GM21367 (cell line): ENCODE results near the gene NFKB1.
A peak's percentile ranks its signal among the peaks of the same experiment; 100 is the strongest.

Experiments
- ATAC-seq: cut with Tn5 transposase; IDR thresholded peaks from one replicate; pipeline ENCODE4 v1.9.1; 2021; ENCODE audit not compliant: unreplicated experiment

Gene NFKB1

DNA sequence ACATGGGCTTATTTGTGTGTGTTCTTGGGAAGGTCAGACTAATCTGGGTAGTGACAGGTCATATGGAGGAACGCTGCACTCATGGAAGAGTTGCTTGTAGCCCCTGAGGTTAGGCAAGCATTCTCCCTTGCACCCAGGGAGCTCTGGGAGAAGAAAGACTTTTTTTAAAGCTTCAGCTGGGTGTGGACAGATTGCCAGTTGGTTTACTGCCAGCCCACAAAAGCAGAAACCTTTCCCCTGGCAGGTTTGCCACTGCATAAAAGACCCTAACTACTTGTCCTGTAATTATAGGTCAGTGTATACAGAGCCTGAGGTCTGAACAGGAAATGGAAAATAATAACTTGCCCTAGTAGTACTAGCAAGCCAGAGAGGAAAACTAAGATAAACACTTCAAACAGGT, 7.4 kb upstream of the NFKB1 start:
- ATAC-seq: no peak

DNA sequence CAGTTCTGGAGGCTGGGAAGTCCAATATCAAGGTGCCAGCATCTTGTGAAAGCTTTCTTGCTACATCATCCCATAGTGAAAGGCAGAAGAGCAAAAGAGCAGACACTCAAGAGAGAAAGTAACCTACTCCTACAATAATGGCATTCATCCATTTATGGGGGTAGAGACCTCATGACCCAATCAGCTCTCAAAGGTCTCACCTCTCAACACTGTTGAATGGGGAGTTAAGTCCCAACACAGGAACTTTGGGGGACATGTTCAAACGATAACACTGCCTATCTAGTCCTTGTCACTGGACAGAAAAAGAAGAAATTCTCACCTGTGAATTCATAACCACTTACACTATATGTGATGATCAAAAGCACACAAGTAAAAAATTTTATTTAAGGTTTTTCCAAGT, 6.6 kb upstream of the NFKB1 start:
- no peak for ATAC-seq

DNA sequence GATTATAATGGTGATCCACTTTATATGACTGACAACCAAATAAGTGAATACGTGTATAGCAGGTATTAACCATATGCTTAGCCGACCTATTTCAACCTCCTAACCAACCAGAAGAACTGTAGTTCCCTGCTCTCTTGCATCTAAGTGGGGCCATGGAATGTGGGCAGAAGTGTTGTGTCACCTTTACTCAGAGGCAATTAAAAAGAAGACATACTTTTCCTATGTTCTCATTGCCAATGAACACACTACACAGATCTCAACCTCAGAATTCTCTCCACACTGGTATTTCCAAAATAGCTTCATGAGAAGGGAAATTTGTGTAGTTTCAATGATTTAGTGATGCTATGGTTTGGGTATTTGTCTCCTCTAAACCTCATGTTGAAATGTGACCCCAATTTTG, 3.2 kb upstream of the NFKB1 start:
- no peak for ATAC-seq

DNA sequence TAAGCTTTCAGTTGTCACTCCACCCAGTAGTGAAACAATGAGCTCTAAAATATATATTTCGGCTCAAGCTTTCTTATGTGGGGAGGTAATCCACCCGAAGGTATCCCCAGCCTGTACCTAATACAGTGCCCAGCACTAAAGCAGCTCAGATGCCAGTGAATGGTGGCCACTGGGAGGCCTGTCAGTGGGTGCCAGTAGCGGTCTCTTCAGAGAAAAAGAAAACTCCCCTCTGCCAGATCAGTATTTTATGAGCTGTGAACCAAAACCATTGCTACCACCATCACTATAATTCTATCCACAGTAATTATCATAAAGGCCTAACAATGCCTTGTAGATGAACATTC, 835 bp upstream of the NFKB1 start:
- peak; percentile 21 for ATAC-seq

DNA sequence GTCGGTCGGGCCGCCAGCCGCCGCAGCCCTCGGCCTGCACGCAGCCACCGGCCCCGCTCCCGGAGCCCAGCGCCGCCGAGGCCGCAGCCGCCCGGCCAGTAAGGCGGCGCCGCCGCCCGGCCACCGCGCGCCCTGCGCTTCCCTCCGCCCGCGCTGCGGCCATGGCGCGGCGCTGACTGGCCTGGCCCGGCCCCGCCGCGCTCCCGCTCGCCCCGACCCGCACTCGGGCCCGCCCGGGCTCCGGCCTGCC, 213 bp downstream of the NFKB1 start:
- ATAC-seq: peak; percentile 25

DNA sequence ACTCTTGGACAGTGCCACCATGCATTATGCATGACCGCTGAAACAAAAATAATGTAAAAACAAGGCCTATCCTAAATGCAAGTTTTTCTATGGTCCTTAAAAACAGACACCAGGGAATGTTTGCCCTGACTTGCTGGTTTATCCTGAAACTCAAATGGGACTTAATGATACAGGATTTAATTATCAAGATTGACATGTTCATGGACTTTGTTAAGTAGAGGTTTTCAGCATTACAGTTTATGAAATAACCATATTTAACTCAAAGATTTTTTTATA, 1.3 kb downstream of the NFKB1 start:
- no peak for ATAC-seq

DNA sequence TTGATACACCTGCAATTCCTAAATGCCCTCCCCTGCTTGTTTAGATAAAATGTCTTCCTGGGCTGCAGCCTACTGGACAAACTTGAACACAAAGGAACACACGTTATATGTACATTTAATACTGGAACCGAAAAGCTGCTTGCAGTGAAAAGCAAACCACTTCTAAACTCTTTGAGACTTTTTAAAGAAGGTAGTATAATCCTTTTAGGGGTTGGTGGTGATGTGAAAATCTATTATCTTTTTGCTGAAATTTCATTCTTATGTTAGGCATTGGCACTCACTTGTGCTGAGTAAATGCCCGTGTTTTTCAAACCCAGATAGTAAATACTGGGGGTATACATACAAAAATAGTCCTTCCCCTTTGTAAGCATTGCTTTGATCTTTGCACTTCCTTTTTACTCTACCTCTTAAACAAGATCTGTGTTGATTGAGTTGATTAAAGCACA, 2.2 kb downstream of the NFKB1 start:
- ATAC-seq: no peak

DNA sequence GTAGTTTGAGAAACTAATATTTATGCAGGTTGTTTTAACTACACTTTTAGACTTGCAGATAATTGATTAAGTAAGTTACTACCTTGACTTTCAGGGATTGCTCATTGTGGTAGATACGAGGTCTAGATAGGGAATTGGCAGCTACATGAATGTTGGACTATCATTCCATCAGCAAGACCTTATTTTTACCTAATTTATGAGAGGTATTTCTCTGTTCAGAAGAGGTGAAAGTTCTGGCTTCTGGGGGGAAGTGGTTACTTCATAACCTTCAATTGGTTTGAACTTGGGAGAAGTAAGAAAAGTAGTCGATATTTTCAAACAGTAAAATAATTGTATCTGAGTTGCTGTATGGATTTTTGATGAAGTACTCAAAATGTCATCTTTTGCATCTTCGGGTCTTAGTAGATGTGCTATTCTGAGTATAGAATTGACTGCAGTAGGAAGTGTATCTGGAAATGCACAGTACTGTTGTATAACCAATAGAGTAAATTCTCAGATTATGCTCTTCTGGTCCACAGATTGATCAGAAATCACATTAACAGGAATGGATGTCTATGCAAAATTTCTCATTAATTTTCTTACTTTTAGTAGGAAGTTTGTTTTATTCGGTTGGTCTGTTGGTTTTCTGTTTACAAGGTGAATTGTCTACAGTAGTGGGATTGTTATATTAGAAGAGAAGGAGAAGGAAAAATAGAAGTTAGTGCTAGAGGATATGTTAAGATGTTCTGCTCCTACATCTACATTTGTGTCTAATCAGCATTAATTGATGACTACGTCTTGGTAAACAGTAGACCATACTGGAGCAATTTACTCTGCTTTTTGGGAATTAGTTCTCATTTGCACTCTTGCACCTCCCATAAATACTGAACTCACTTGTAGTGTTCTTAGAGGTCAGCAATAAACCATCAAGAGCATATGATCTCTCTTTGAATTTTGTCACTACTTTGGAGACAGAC, 3.0 kb downstream of the NFKB1 start:
- ATAC-seq: no peak

DNA sequence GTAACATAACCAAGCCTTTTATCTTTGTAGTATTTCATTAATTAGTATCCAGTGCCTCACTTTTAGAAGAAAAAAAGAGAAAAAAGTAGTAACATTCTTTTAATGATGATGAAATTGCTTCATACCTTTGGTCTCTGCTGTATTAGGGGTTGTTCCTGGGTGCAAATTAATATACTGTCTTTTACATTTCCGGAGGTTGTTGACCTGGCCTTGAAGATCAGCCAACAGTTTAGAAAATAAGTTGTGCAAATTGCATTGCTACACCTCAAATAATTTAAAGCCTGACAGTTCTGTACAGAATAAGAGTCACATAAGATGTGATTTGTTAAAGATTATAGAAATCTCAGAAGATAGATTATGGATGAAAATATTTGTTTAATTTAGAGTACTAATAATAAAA, 3.8 kb downstream of the NFKB1 start:
- no peak for ATAC-seq

DNA sequence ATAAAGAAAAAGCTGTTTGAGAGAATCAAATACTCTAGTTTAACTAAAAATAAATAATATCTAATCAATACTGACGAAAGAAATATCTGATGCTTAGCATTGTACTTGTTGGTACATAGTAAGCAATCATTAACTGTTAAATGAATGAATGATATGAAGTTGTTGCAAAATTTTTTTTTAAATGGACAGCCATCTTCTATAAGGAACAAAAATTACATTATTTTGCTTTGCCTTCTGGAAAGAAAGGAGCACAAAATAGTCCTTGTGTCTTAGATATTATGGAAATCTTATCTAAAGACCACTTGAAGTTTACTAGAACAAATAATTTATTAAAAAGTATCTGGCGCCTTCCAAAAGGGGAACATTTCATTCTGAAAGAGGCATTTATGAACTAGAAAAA, 4.5 kb downstream of the NFKB1 start:
- no peak for ATAC-seq

DNA sequence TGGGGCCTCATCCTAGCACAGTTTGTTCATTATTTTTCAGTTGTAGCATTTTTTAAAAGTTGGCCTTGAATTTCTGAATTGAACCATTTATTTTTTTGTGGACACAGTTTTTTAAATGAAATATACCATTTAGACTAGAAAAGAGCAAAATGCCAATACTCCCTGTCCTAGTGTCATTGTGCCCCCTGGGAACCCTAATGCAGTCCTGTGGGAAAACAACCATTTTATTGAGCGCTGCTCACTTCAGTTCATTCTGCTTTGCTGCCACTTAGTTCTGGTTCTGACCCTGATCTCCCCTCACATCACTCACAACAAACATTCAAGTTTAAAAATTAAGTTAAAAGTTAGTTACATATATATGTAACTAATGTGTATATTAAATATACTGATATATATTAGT, 5.4 kb downstream of the NFKB1 start:
- no peak for ATAC-seq

DNA sequence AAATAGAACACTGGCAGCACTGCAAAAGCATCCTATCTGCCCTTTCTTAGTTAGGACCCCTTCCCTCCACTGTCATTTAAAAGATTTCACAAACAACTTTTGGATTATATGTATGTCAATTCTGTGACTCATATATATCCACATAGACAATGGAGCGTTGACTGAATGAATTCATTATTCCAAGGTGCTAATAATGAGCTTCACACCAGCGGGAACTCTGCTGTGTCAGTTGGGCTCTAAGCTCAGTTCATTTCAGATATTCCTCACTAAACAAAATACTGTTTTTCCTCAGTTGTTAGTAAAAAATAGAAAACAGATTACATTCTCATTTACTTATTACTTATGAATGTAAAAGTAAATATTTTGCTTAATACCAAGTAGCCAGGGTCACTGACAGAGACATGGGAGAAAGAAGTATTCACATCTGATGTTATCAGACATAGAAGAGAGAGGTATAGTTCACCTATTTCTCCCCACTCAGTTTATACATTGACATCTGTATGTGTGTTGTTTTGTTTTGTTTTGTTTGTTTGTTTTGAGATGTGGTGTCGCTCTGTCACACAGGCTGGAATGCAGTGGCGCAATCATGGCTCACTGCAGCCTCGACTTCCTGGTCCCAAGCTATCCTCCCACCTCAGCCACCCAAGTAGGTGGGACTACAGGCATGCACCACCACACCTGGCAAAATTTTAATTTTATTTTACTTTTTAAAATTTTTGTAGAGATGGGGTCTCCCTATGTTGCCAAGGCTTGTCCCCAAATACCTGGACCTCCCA, 10.9 kb downstream of the NFKB1 start:
- ATAC-seq: no peak

DNA sequence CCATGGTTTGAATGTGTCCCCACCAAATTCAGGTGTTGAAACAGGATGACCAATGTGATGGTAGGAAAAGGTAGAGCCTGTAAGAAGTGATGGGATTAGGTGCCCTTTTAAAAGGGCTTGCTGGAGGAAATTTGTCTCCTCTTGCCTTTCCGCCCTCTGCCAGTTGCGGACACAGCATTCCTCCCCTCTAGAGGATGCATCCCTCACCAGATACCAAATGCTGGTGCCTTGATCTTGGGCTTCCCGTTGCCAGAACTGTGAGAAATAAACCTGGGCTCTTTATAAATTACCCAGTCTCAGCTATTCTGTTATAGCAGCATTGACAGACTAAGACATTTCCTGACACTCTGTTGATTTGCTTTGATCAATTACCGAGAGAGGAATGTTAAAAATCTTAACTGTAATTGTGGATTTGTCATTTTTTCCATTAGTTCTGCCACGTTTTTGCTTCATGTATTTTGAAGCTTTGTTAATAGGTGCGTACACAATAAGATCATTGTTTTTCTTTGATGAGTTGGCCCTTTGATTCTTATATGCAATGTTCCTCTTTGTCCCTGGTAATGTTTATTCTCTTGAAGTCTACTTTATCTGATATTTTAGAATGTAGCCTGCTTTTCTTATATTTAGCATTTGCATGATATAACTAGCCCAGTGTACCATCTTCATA, 13.3 kb downstream of the NFKB1 start:
- no peak for ATAC-seq

DNA sequence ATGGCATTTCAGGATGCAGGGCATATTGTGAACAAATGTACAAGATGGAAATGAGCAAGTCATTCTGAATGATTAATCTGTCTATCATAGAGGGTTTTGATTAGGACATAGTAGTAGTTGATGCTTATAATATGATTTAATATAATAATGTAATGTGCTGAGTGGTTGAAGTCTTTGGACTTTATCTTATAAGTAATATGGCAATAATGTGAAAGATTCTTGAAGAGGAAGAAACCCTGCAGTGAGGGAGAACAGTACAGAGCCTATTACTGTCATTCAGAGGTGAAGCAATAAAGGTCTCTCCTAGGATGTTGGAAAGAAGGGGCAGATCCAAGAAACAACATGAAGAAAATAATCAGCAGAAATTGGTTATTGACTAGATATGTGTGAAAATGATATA, 16.6 kb downstream of the NFKB1 start:
- ATAC-seq: no peak

DNA sequence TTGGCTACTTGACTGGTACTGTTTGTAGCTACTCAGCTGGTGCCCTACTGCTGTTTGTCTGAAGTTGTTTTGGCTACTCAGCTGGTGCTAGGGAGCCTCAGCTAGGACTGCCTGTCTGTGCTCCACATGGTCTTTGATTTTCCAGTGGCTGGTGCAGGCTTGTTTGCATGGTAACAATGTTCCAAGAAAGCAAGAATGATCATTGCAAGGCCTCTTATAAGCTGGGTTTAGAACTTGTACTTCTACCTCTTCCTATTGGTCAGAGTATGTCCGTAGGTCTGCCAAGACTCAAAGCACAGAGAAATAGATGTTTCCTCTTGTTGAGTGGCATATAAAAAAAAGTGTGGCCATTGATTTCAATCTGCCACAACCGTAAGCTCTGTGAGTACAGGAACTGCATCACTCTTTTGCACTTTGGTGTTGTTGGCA, 17.6 kb downstream of the NFKB1 start:
- no peak for ATAC-seq

DNA sequence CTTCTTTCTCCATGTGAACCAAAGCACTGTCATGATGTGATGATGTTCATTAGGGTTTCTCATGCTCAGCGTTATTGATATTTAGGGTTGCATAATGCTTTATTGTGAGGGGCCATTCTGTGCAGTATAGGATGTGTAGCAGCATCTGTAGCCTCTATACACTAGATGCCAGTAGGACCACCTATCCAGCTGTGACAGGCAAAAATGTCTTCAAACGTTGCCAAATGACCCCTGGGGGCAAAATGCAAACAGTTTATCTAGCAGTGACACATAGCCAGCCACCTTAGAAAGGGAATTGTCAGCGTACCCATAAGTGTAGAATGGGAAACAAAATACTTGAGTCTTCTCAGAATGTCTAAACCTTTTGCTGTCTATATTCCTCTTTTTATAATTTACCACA, 18.8 kb downstream of the NFKB1 start:
- no peak for ATAC-seq

DNA sequence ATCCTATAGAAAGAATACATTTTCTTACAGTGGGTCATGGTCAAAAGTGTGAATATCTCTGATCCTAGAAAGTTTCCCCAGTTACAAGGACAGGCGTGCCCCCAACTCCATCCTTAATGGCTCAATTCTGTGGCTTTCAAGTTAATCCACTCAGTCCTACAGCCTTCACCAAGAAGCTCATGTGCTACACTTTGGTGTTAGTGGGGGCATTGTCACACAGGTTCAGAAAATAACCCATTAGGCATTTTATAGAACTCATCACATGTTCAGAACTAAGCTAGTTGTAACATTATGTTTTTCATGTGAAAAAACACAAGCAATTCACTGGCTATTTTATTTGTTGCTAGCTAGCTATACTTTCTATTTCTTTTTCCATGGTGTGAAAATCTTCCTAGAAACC, 20.4 kb downstream of the NFKB1 start:
- no peak for ATAC-seq

DNA sequence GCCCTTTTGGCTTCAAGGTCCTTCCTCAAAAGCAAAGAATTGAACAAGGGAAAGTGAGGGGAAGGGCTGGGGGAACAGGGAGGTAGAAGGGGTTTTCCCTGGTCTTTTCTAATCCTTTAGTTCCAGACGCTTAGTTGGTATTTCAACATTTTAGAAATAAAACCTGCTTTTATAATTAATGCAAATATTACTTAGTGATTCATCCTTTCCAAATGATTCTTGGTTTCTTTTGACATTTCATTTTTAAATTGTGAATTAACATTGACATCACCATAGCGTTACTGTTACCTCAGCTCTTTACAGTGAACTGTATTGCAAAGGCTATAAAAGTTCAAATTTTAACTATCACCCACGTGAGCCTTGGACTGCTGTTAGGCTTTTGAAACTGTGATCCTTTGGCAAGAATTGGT, 20.9 kb downstream of the NFKB1 start:
- no peak for ATAC-seq

DNA sequence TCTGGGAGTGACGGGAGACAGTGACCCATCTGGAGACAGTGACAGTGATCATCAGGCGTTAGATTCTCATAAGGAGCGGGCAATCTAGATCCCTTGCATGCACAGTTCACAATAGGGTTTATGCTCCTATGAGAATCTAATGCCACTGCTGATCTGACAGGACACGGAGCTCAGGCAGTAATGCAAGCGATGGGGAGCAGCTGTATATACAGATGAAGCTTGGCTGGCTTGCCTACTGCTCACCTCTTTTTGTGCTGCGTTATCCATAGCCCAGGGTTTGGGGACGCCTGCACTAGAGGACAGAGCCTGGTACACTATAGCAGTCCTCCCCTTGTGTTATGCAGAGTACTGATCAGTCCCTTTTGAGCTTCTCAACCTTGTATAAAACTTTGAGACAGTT, 23.5 kb downstream of the NFKB1 start:
- ATAC-seq: no peak

DNA sequence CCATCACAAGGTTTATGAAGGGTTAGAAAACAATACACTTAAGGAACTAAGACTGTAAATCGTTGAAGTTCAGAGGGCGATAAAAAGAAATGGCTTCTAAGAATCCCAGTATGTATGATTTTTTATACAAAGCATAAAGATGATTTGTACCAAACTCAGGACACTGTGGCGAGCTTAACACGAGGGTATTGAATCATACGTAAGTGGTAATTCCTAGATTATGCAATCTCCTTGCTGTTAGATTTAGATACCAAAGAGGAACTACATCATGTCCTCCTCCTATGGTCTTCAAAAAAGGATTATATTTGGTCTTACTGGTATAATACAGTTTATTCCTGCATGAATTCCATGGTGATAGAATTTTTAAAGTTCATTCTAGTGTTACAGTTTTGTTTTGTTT, 23.9 kb downstream of the NFKB1 start:
- ATAC-seq: no peak

DNA sequence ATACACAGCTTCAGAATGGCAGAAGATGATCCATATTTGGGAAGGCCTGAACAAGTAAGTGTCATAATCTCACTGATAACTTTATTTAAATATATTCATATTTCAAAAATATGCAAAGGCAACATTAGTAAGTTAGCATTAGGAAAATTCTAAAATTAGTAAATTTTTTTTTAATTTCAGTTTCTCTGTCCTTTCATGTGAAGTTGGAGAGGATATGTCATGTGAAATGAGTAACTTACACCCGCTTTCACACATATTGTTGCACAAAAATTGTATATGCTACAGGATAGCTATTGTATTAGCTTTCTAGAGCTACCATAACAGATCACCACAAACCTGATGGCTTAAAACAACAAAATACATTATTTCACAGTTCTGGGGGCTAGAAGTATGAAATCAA, 24.3 kb downstream of the NFKB1 start:
- ATAC-seq: no peak

DNA sequence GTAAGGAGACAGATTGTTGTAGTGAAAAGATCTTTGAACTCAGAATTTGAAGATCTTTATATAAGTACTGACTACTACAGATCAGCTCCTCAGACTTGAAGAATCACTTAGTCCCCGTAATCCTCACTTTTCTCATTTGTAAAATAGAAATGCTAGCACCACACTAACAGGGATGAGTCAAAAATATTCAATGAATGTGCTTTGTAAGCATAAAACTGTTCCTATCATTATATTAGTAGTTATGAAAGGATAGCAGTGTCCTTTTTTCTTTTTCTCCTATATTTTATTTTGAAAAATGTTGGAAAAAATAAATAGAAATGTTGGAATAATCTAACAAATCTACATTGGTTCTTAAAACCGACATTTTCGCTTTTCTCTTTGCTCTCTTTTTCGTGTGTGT, 25.4 kb downstream of the NFKB1 start:
- ATAC-seq: no peak
